ENCODE results near the gene C2CD4C. TPM values are rescaled to one million over a fixed set of nuclear protein-coding genes. Genes with fewer than 3 reads are reported as not detected.

The C2CD4C gene
- polyA plus RNA-seq, 1 donor (not counting 4 experiments of a cell fraction or from before 2014, with no cell fraction given), result 1.6 TPM

DNA sequence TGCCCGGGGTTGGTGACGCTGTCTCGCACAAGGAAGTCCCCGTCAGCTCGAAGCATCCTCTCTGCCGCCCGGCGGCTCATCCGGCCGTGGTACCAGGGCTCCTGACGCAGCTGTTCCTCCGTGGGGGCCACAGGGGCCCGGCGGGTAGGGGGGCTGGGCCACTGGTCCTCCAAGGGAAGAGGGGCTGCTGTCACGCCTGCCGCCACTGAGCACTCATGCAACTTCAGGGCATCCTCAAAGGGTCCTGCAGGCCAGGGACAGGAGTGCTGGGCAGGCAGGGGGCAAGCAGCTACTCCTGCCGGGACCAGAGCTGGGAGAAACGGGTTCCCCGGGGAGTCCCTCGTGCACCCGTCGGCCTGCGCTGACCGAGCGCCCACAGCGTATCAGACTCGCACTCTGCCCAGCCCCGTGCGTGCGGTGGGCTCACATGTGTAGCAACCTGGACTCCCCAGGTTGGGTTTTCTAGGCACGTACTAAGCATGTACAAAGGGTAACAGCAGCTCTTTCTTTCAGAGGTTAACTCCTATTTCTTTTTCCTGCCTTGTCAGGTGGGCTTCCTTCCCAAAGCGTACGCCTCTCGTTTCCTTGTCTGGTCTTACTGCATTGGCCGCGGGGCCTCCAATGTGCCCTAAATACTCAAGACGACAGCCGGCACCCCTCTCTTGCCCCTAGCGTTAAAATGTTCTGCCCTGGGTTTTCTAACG is 13.4 kb upstream of the C2CD4C start:
- Histone ChIP-seq H3K9ac (ENCODE audit: control insufficient read depth, extremely low read depth, insufficient read depth, low read length) (no peak overlapping the region), H3K9me3 (ENCODE audit: control insufficient read depth, low read depth, low read length) (no peaks in the 10 kb centered on the region), H3K4me1 (ENCODE audit: control insufficient read depth, extremely low read depth, insufficient read depth, low read length) (no peaks in the 10 kb centered on the region), H3K36me3 (ENCODE audit: control insufficient read depth in 2 of 2, extremely low read depth in 1 of 2, insufficient read depth in 2 of 2, low read length in 2 of 2) (no peaks in the 10 kb centered on the region), H4K20me1 (ENCODE audit: control insufficient read depth, extremely low read depth, insufficient read depth, low read length) (no peaks in the 10 kb centered on the region), H3K27me3 (ENCODE audit: control insufficient read depth, extremely low read depth, insufficient read depth, low read length) (peaks cover 3% of the 10 kb centered on the region), H3K4me2 (ENCODE audit: control insufficient read depth, extremely low read depth, insufficient read depth, low read depth, low read length) (no peak overlapping the region), H3K79me2 (ENCODE audit: control insufficient read depth, insufficient read depth, low read length) (no peaks in the 10 kb centered on the region), H2AFZ (ENCODE audit: control insufficient read depth, low read length) (no peak overlapping the region), H3K27ac (ENCODE audit: control insufficient read depth, insufficient read depth, low read length) (no peak overlapping the region), H3K9me1 (ENCODE audit: control insufficient read depth, extremely low read depth, insufficient read depth, low read length) (no peaks in the 10 kb centered on the region), H3K4me3 (ENCODE audit: control insufficient read depth in 2 of 3, extremely low read depth in 1 of 3, insufficient read depth in 2 of 3, low read depth in 1 of 3, low read length in 3 of 3) (no peak overlapping the region)
- DNase-seq (ENCODE audit: low read depth, low spot score), result no peak
- TF ChIP-seq EZH2 (IDR thresholded peaks at IDR 0.05; ENCODE audit: low read length), result no peak
- TF ChIP-seq, protein P1, sequence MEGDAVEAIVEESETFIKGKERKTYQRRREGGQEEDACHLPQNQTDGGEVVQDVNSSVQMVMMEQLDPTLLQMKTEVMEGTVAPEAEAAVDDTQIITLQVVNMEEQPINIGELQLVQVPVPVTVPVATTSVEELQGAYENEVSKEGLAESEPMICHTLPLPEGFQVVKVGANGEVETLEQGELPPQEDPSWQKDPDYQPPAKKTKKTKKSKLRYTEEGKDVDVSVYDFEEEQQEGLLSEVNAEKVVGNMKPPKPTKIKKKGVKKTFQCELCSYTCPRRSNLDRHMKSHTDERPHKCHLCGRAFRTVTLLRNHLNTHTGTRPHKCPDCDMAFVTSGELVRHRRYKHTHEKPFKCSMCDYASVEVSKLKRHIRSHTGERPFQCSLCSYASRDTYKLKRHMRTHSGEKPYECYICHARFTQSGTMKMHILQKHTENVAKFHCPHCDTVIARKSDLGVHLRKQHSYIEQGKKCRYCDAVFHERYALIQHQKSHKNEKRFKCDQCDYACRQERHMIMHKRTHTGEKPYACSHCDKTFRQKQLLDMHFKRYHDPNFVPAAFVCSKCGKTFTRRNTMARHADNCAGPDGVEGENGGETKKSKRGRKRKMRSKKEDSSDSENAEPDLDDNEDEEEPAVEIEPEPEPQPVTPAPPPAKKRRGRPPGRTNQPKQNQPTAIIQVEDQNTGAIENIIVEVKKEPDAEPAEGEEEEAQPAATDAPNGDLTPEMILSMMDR (optimal IDR thresholded peaks at IDR 0.05 in 1 of 3, IDR thresholded peaks at IDR 0.05 in 1 of 3, conservative IDR thresholded peaks at IDR 0.05 in 1 of 3; ENCODE audit: extremely low read depth in 1 of 3, insufficient read depth in 2 of 3, low read length in 3 of 3), result no peak
- no peak for FAIRE-seq
- dilution Hi-C loops (cut with MboI; ENCODE audit: extremely low pct_ligation_motif_present, low sequenced_read_pairs), result no loop called here

DNA sequence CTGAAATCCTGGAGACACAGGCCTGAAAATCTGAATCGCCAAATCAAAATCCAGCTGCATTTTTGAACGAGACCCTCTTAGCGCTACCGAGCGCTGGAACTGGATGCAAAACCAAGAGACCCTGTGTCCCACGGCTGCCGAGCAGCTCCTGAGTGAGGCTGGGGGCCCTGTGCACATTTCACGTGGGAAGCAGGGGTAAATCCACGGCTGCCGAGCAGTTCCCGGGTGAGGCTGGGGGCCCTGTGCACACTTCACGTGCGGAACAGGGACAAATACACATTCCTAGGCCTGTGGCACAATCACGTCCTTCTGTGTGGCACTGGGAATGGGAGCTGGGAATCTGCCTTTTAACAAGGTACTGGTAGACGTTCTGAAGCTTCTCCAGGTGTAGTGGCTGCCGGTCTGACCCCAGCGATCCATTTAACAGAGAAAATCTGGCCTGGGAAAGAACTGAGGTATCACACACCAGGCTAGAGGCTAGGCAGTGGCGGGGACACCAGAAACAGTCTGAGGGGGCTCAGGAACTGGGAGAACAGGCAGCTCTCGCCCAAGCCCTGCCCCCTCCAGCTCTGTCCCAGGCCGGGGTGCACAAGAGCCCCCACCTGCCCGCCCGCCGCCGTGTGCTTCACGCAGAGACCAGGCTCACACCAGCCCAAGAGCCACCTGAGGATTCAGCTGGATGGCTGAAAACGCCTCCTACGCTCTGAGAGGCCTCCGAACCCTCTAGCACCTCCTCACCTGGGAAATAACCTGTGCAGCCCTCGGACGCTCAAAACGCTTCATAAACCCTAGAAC is 11.0 kb upstream of the C2CD4C start:
- no peak for FAIRE-seq

More for the DNA sequence above, 11.0 kb upstream of the C2CD4C start:
- Histone ChIP-seq H2AFZ (ENCODE audit: control insufficient read depth, low read length) (no peak overlapping the region), H3K4me1 (ENCODE audit: control insufficient read depth, extremely low read depth, insufficient read depth, low read length) (no peaks in the 10 kb centered on the region), H3K36me3 (ENCODE audit: control insufficient read depth in 2 of 2, extremely low read depth in 1 of 2, insufficient read depth in 2 of 2, low read length in 2 of 2) (no peaks in the 10 kb centered on the region), H3K27me3 (ENCODE audit: control insufficient read depth, extremely low read depth, insufficient read depth, low read length) (peaks cover 3% of the 10 kb centered on the region), H3K4me2 (ENCODE audit: control insufficient read depth, extremely low read depth, insufficient read depth, low read depth, low read length) (no peak overlapping the region), H3K9me1 (ENCODE audit: control insufficient read depth, extremely low read depth, insufficient read depth, low read length) (no peaks in the 10 kb centered on the region), H3K27ac (ENCODE audit: control insufficient read depth, insufficient read depth, low read length) (no peak overlapping the region), H3K4me3 (ENCODE audit: control insufficient read depth in 2 of 3, extremely low read depth in 1 of 3, insufficient read depth in 2 of 3, low read depth in 1 of 3, low read length in 3 of 3) (no peak overlapping the region), H3K9me3 (ENCODE audit: control insufficient read depth, low read depth, low read length) (no peaks in the 10 kb centered on the region), H3K79me2 (ENCODE audit: control insufficient read depth, insufficient read depth, low read length) (no peaks in the 10 kb centered on the region), H3K9ac (ENCODE audit: control insufficient read depth, extremely low read depth, insufficient read depth, low read length) (no peak overlapping the region), H4K20me1 (ENCODE audit: control insufficient read depth, extremely low read depth, insufficient read depth, low read length) (no peaks in the 10 kb centered on the region)
- no peak for DNase-seq (ENCODE audit: low read depth, low spot score)
- dilution Hi-C loops (cut with MboI; ENCODE audit: extremely low pct_ligation_motif_present, low sequenced_read_pairs), result no loop called here
- TF ChIP-seq, protein P1 (optimal IDR thresholded peaks at IDR 0.05 in 1 of 3, IDR thresholded peaks at IDR 0.05 in 1 of 3, conservative IDR thresholded peaks at IDR 0.05 in 1 of 3; ENCODE audit: extremely low read depth in 1 of 3, insufficient read depth in 2 of 3, low read length in 3 of 3), result no peak

All from keratinocyte (primary cell).